Prostate gland (tissue), 2 donors: ENCODE measurements around the gene RAD51B. TPM values are rescaled to one million over a fixed set of nuclear protein-coding genes. Genes with fewer than 3 reads are reported as not detected.

ENCODE experiments used
- DNase-seq: peaks from one replicate; pipeline ENCODE4 v3.0.0-alpha.2; 2019; ENCODE audit warnings: low spot score
- H3K27ac ChIP-seq, 2 donors: fragments of 200-600 bp; sonication (generic); 2 replicates each; pipeline ENCODE4 v1.5.1; 2017 to 2019
- H3K27me3 ChIP-seq: fragments of 200-600 bp; sonication (generic); replicated peaks from 2 replicates; pipeline ENCODE4 v1.5.1; 2019; ENCODE audit not compliant: insufficient read depth
- H3K36me3 ChIP-seq, 2 donors: fragments of 200-600 bp; sonication (generic); 1 replicate in 1 of 2; 2 replicates in 1 of 2; pipeline versions ENCODE4 v1.5.1 to v1.8.1; 2017 to 2019
- H3K4me1 ChIP-seq: fragments of 200-600 bp; sonication (generic); replicated peaks from 2 replicates; pipeline ENCODE4 v1.5.1; 2019
- H3K4me3 ChIP-seq, 2 donors: fragments of 200-600 bp; sonication (generic); 2 replicates each; pipeline ENCODE4 v1.5.1; 2017 to 2019
- H3K9me3 ChIP-seq: fragments of 200-600 bp; sonication (generic); 2 replicates; pipeline ENCODE4 v1.5.1; 2017
- POLR2A ChIP-seq: fragments of 450-650 bp; IDR thresholded peaks from one replicate; pipeline ENCODE4 v1.6.1; 2016; ENCODE audit warnings: antibody characterized with exemption, mild to moderate bottlenecking
- POLR2AphosphoS5 ChIP-seq: sonication (generic); formaldehyde crosslinking; IDR thresholded peaks from one replicate; pipeline ENCODE4 v1.6.1; 2017; ENCODE audit warnings: antibody characterized with exemption
- WGBS: methylation state at CpG from one replicate; pipeline ENCODE4 v1.1.5; 2018; 5-methylcytosine and 5-hydroxymethylcytosine counted together
- intact Hi-C: fragments of 100-400 bp; cut with DNase I; formaldehyde crosslinking; loops from one replicate; pipeline ENCODE4 v1.14.2; 2022
- total RNA-seq, 2 donors: library from RNA; depleted of rRNA; stranded (reverse); fragments of >200 nt; gene quantifications; one replicate each; pipeline ENCODE4 v1.1.0, GENCODE V29; 2016
- TF ChIP-seq, protein P1 (sequence below), 4 experiments: fragments of 200-600 bp in 2 of 4; fragments of 450-650 bp in 2 of 4; sonication (generic) in 2 of 4; IDR thresholded peaks; 1 replicate in 3 of 4; 2 replicates in 1 of 4; pipeline ENCODE4 v1.5.1; 2016 to 2019; ENCODE audit warnings: antibody characterized with exemption in 4 of 4, mild to moderate bottlenecking in 2 of 4, moderate library complexity in 2 of 4

Gene RAD51B
- total RNA-seq, 2 donors from 2014 or later, result 14.9 to 35.8 TPM

DNA sequence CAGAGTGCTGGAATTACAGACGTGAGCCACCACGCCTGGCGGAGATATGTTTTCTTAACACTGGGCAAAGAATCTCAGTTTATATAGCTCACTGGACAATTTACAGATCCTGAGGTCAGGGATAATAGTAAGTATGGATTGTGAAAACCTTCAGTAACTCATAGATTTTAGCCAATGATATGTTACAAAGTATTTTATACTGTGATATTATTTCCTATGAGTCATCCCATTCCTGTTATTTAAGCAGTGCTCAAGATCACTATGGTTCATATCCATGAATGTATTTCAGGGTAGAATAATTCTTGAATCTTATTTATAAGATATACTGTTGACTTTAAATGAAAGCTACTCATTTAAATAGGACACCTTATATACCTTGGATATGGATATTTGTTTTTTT is 107.2 kb downstream of the RAD51B start:
- WGBS, result 96% methylated on average over 3 of the region's 3 CpGs
- intact Hi-C loops, result no loop called here
- Histone ChIP-seq H3K36me3 (no peaks in the 10 kb centered on the region), H3K4me1 (no peaks in the 10 kb centered on the region), H3K27me3 (no peaks in the 10 kb centered on the region), H3K27ac (no peak overlapping the region), H3K4me3 (no peak overlapping the region), H3K9me3 (no peaks in the 10 kb centered on the region)
- no peak for DNase-seq
- TF ChIP-seq POLR2AphosphoS5, result no peak
- TF ChIP-seq, protein P1, sequence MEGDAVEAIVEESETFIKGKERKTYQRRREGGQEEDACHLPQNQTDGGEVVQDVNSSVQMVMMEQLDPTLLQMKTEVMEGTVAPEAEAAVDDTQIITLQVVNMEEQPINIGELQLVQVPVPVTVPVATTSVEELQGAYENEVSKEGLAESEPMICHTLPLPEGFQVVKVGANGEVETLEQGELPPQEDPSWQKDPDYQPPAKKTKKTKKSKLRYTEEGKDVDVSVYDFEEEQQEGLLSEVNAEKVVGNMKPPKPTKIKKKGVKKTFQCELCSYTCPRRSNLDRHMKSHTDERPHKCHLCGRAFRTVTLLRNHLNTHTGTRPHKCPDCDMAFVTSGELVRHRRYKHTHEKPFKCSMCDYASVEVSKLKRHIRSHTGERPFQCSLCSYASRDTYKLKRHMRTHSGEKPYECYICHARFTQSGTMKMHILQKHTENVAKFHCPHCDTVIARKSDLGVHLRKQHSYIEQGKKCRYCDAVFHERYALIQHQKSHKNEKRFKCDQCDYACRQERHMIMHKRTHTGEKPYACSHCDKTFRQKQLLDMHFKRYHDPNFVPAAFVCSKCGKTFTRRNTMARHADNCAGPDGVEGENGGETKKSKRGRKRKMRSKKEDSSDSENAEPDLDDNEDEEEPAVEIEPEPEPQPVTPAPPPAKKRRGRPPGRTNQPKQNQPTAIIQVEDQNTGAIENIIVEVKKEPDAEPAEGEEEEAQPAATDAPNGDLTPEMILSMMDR (IDR thresholded peaks at IDR 0.05), result no peak
- no peak for TF ChIP-seq POLR2A

GRCh38 chr14:67927244-67927643 is 107.7 kb downstream of the RAD51B start:
- WGBS, result 71% methylated on average over 4 of the region's 4 CpGs
- Histone ChIP-seq H3K27ac (no peak overlapping the region), H3K36me3 (no peaks in the 10 kb centered on the region), H3K4me3 (no peak overlapping the region), H3K27me3 (no peaks in the 10 kb centered on the region), H3K4me1 (no peaks in the 10 kb centered on the region), H3K9me3 (no peaks in the 10 kb centered on the region)
- TF ChIP-seq, protein P1 (IDR thresholded peaks at IDR 0.05), result no peak
- TF ChIP-seq POLR2AphosphoS5, result no peak
- intact Hi-C loops, result no loop called here
- no peak for DNase-seq

DNA sequence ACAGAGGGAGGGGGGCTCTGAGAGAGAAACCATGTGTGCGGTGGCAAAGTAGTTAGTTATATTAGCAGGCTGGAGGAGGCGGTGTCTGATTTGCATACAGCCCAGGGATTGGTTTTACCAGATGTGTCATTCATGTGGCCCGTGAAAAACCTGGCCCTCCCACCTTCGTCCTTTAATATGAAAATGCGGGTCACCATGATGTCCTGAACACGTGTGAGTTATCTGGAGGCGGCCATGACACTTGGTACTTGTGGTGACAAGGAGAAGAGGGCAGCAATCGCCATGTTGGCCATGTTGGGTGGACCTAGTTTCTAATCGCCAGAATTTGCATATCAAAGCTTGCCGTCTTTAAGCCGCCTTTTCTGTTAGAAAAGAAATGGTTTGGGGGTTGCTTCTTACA is 108.8 kb downstream of the RAD51B start:
- Histone ChIP-seq H3K36me3 (no peaks in the 10 kb centered on the region), H3K27me3 (no peaks in the 10 kb centered on the region), H3K9me3 (no peaks in the 10 kb centered on the region), H3K27ac (no peak overlapping the region), H3K4me3 (no peak overlapping the region), H3K4me1 (no peaks in the 10 kb centered on the region)
- DNase-seq, result no peak
- intact Hi-C loops, result no loop called here
- 92% methylated on average over 11 of the region's 11 CpGs for WGBS
- TF ChIP-seq POLR2A (no peak), POLR2AphosphoS5 (no peak)
- TF ChIP-seq, protein P1 (IDR thresholded peaks at IDR 0.05), result no peak

DNA sequence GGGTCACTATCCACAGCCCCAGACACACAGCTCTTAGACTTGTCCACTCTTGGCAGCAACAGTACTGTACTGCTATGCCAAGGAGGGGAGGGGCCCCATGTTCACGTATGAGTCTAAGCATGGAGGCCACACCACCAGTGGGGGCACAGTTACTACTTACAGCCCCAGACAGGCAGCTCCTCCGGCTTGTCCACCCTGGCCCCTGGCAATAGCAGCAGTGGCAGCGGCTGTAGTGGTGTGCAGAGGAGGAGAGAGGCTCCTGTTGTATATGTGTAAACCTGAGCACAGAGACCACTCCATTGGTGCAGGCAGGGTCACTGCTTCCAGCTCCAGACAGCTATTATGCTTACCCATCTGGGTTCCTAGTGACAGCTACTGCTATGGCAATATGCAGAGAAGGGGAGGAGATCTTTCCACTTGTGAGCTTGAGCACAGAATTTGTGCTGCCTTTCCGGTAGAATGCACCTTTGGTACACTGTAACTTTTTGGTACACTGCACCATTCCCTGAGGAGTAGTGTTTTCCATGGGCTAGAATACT is 113.2 kb downstream of the RAD51B start:
- intact Hi-C loops, result no loop called here
- WGBS, result 91% methylated on average over 4 of the region's 4 CpGs
- H3K27ac ChIP-seq, result no peak overlapping the region
- no peak overlapping the region for H3K4me3 ChIP-seq
- DNase-seq, result no peak
- H3K27me3 ChIP-seq, result no peaks in the 10 kb centered on the region
- no peaks in the 10 kb centered on the region for H3K36me3 ChIP-seq
- no peaks in the 10 kb centered on the region for H3K9me3 ChIP-seq
- no peaks in the 10 kb centered on the region for H3K4me1 ChIP-seq
- TF ChIP-seq POLR2AphosphoS5 (no peak), POLR2A (no peak)
- TF ChIP-seq, protein P1 (IDR thresholded peaks at IDR 0.05), result no peak

- DNase-seq, result no peak
- Histone ChIP-seq H3K27ac (peak overlapping the region in 1 of 2 donors; percentile 17), H3K36me3 (no peaks in the 10 kb centered on the region), H3K4me3 (no peak overlapping the region), H3K27me3 (no peaks in the 10 kb centered on the region), H3K4me1 (no peaks in the 10 kb centered on the region), H3K9me3 (no peaks in the 10 kb centered on the region)
- intact Hi-C loops, result no loop called here
- TF ChIP-seq, protein P1 (IDR thresholded peaks at IDR 0.05), result no peak
- TF ChIP-seq POLR2A (no peak), POLR2AphosphoS5 (no peak)
Measured at GRCh38 chr14:67933266-67933665, 113.7 kb downstream of the RAD51B start.
